Lung (tissue), 12 donors: ENCODE data around the gene PPME1. TPM values are rescaled to one million over a fixed set of nuclear protein-coding genes. Genes with fewer than 3 reads are reported as not detected.

Experiments
- ATAC-seq: fragments of 200-7000 bp; cut with Tn5 transposase; one replicate; pipeline ENCODE4 v1.9.1; 2020; ENCODE audit warnings: moderate number of reproducible peaks; ENCODE audit not compliant: insufficient read depth, low FRiP score
- DNase-seq, 3 donors: peaks; one replicate each; pipeline ENCODE4 v3.0.0-alpha.2; 2013 to 2017
- H3K27ac ChIP-seq, 2 donors: one replicate each; pipeline ENCODE4 v1.5.1; 2013; ENCODE audit warnings: mild to moderate bottlenecking in 2 of 2, moderate library complexity in 2 of 2, control low read depth in 1 of 2, inconsistent platforms in 1 of 2, low read depth in 1 of 2, low read length in 1 of 2
- H3K27me3 ChIP-seq, 3 donors: one replicate each; pipeline ENCODE4 v1.5.1; 2013; ENCODE audit warnings: low read length in 2 of 3; ENCODE audit not compliant: control insufficient read depth in 3 of 3, insufficient read depth in 3 of 3
- H3K36me3 ChIP-seq, 4 donors: one replicate each; pipeline ENCODE4 v1.5.1; 2013; ENCODE audit warnings: low read length in 4 of 4, mild to moderate bottlenecking in 1 of 4, moderate library complexity in 1 of 4; ENCODE audit not compliant: control insufficient read depth in 4 of 4, insufficient read depth in 4 of 4
- H3K4me1 ChIP-seq, 5 donors: one replicate each; pipeline ENCODE4 v1.5.1; 2013; ENCODE audit warnings: low read length in 5 of 5, mild to moderate bottlenecking in 2 of 5, moderate library complexity in 1 of 5; ENCODE audit not compliant: control insufficient read depth in 5 of 5, insufficient read depth in 5 of 5
- H3K4me3 ChIP-seq: one replicate; pipeline ENCODE4 v1.5.1; 2013; ENCODE audit warnings: mild to moderate bottlenecking, control low read depth, moderate library complexity
- H3K9ac ChIP-seq, 2 donors: one replicate each; pipeline ENCODE4 v1.5.1; 2013; ENCODE audit warnings: low read length in 2 of 2, control low read depth in 1 of 2; ENCODE audit not compliant: insufficient read depth in 1 of 2
- H3K9me3 ChIP-seq, 4 donors: one replicate each; pipeline ENCODE4 v1.5.1; 2013; ENCODE audit warnings: low read length in 3 of 4, mild to moderate bottlenecking in 1 of 4, moderate library complexity in 1 of 4; ENCODE audit not compliant: control insufficient read depth in 4 of 4, insufficient read depth in 3 of 4
- WGBS, 2 donors: extraction: QIAGEN DNeasy Blood & Tissue Kit; methylation state at CpG; one replicate each; pipeline ENCODE4 v1.1.7; 2013; 5-methylcytosine and 5-hydroxymethylcytosine counted together
- polyA plus RNA-seq, 2 donors: library from polyadenylated mRNA; stranded (reverse); fragments of 200-250 nt; gene quantifications; one replicate each; pipeline ENCODE4 v1.2.1, GENCODE V29; 2013
- total RNA-seq, 2 donors: library from RNA; depleted of rRNA in 1 of 2; stranded (reverse); fragments of >200 nt in 1 of 2; gene quantifications; one replicate each; pipeline ENCODE4 v1.2.1, GENCODE V29; 2014 to 2021
- TF ChIP-seq, protein P1 (sequence below): IDR thresholded peaks from 2 replicates; pipeline ENCODE4 v1.5.1; 2012; ENCODE audit warnings: mild to moderate bottlenecking; ENCODE audit errors: control extremely low read depth, extremely low read depth
- donor health status: control.
- donor health status: control.
- donor health status: Bipolar disorder and iron deficiency.
- donor health status: healthy.
- donor health status: DM: yes; HTN: yes; CAD: no.

The PPME1 gene
- total and polyA plus RNA-seq, 4 donors: 22.4 to 37.7 (median 29.7) TPM

DNA sequence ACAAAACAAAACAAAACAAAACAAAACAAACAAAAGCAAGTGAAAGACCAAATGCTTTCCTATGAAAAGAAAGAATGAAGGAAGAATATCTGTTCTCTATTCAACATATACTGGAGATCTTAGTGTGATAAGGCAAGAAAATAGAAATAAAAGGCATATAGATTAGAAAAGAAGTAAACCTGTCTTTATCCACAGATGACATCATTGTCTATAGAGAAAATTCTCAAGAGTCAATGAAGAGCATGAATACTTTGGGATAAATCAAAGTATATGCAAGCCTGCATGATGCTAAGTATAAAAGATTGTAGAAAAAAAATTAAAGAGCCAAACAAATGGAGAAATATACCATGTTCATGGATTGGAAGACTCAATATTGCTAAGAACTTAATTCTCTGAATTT is 17.9 kb upstream of the PPME1 start:
- H3K27ac ChIP-seq: no peak overlapping the region
- H3K36me3 ChIP-seq: no peaks in the 10 kb centered on the region
- H3K9ac ChIP-seq: no peak overlapping the region
- TF ChIP-seq, protein P1, sequence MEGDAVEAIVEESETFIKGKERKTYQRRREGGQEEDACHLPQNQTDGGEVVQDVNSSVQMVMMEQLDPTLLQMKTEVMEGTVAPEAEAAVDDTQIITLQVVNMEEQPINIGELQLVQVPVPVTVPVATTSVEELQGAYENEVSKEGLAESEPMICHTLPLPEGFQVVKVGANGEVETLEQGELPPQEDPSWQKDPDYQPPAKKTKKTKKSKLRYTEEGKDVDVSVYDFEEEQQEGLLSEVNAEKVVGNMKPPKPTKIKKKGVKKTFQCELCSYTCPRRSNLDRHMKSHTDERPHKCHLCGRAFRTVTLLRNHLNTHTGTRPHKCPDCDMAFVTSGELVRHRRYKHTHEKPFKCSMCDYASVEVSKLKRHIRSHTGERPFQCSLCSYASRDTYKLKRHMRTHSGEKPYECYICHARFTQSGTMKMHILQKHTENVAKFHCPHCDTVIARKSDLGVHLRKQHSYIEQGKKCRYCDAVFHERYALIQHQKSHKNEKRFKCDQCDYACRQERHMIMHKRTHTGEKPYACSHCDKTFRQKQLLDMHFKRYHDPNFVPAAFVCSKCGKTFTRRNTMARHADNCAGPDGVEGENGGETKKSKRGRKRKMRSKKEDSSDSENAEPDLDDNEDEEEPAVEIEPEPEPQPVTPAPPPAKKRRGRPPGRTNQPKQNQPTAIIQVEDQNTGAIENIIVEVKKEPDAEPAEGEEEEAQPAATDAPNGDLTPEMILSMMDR: no peak
- H3K4me3 ChIP-seq: no peak overlapping the region
- ATAC-seq (no peak), DNase-seq (no peak)
- H3K27me3 ChIP-seq: no peaks in the 10 kb centered on the region
- H3K4me1 ChIP-seq: peaks cover 0 to 5% (median 0%) of the 10 kb centered on the region in 5 donors
- H3K9me3 ChIP-seq: no peaks in the 10 kb centered on the region

DNA sequence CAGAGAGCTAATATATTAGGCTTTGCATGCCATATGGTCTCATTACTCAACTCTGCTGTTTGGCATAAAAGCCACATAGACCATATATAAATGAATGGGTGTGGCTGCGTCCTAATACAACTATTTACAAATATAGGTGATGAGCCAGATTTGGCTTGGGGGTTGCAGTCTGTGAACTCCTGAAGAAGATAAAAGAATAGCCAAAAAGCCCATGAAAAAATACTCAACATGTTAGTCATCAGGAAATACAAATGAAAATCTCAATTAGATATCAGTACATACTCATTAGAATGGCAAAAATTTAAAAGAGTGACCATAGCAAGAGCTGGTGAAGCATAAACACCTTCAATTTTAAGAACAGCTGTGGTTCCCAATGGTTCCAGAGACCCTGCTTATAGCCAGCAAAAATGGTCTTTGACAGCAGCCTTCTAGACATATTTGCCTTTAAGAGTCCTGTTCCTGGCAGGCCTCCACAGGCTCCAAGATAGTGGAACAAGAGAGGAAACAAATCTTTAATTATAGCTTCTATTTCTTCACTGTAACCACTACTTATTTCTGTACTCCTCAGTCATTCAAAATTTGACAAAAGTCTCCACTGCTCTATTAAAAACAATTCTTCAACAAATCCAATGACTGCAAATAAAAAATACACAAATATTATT is 16.3 kb upstream of the PPME1 start:
- no peaks in the 10 kb centered on the region for H3K27me3 ChIP-seq
- peak overlapping the region in 1 of 2 donors; percentile 29 for H3K27ac ChIP-seq
- 94 to 96% methylated on average over 1 of the region's 1 CpG for WGBS, 2 donors
- H3K4me1 ChIP-seq: peaks cover 0 to 5% (median 0%) of the 10 kb centered on the region in 5 donors
- no peaks in the 10 kb centered on the region for H3K9me3 ChIP-seq
- H3K36me3 ChIP-seq: peaks cover 0 to 3% (median 2%) of the 10 kb centered on the region in 4 donors
- peak in 2 of 3 donors; percentile 3 to 18 for DNase-seq
- TF ChIP-seq, protein P1: no peak
- no peak overlapping the region for H3K9ac ChIP-seq
- H3K4me3 ChIP-seq: no peak overlapping the region
- no peak for ATAC-seq

DNA sequence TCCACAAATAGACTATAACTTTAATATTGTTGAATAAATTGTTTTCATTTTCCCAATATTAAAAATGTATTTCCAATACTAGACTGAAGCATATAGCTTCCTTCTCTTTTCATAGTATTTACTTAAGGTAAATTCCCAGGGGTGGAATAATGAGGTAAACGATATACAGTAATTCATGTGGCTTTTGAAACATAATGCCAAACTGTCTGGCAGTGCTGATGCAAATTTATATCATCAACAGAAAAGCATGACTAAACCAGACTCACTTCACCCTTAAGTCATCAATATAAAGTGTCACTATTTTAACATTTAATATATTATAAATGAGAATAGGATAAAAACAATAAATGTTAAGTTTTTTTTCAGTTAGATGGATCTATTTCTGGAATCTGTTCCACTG is 13.9 kb upstream of the PPME1 start:
- ATAC-seq (no peak), DNase-seq (no peak)
- no peak overlapping the region for H3K27ac ChIP-seq
- no peaks in the 10 kb centered on the region for H3K9me3 ChIP-seq
- H3K27me3 ChIP-seq: no peaks in the 10 kb centered on the region
- 95 to 96% methylated on average over 1 of the region's 1 CpG for WGBS, 2 donors
- peaks cover 0 to 3% (median 2%) of the 10 kb centered on the region in 4 donors for H3K36me3 ChIP-seq
- H3K4me3 ChIP-seq: no peak overlapping the region
- no peak overlapping the region for H3K9ac ChIP-seq
- TF ChIP-seq, protein P1: no peak
- peaks cover 0 to 5% (median 0%) of the 10 kb centered on the region in 5 donors for H3K4me1 ChIP-seq

DNA sequence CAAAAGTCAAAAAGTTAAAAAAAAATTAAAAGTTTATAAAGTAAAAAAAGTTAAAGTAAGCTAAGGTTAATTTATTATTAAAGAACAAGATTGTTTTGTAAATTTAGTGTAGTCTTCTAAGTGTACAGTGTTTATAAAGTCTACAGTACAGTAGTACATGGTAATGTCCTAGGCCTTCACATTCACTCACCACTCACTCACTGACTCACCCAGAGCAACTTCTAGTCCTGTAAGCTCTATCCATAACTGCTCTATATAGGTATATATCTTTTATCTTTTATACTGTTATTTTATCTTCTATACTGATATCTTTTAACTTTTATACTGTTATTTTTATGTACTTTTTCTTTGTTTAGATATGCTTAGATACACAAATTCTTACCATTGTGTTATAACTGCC is 11.4 kb upstream of the PPME1 start:
- DNase-seq (no peak), ATAC-seq (no peak)
- Histone ChIP-seq H3K4me3 (no peak overlapping the region), H3K36me3 (peaks cover 0 to 8% (median 2%) of the 10 kb centered on the region in 4 donors), H3K27ac (no peak overlapping the region), H3K9ac (no peak overlapping the region), H3K4me1 (peaks cover 0 to 5% (median 0%) of the 10 kb centered on the region in 5 donors), H3K9me3 (no peaks in the 10 kb centered on the region), H3K27me3 (no peaks in the 10 kb centered on the region)
- TF ChIP-seq, protein P1: no peak
